ENCODE results near the gene THBD.

THBD gene

GRCh38 chr20:23061734-23062561 is 12.5 kb upstream of the THBD start:
- no peak for DNase-seq (ENCODE audit: low spot score)

DNA sequence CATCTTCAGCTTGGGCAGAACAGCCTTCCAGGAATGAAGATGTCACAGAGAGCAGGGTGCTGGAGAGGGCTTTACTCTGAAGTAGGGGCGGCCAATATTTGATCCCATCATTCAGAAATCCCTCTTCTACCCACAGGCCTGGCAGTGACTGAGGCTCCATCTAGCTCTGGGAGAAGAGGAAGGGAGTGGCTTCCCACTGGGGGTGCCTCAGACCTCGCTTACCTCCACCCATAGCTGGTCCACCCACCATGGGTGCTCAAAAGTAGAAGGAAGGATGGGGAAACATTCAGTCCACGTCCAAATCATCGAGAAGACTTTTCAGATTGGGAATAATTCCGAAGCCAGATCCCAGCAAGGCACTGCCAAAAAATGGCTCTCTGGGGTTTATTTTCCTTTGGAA is 11.8 kb upstream of the THBD start:
- no peak for DNase-seq (ENCODE audit: low spot score)

DNA sequence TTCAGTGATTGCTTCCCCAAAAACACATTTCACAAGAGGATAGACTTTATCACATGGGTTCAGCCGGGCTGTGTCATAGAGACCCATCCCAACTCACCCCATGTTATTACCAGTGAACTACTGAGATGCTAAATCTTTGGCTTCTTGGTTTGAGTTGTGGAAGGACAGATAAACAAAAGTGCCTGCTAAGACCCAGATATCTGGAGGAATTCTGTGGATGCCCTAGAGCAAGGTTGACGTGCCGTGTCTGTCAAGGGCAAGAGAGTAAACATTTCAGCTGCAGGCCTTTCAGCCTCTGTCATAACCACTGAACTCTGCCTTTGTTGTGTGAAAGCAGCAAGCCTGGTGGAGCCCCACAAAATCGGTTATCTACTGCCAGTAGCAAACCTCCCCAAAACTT is 11.2 kb upstream of the THBD start:
- no peak for DNase-seq (ENCODE audit: low spot score)

GRCh38 chr20:23059846-23060245 is 10.4 kb upstream of the THBD start:
- no peak for DNase-seq (ENCODE audit: low spot score)

- DNase-seq (ENCODE audit: low spot score) = no peak
Observed at GRCh38 chr20:23059001-23059400, 9.5 kb upstream of the THBD start.

- DNase-seq (ENCODE audit: low spot score) = no peak
Observed at GRCh38 chr20:23058240-23058639, 8.8 kb upstream of the THBD start.

DNA sequence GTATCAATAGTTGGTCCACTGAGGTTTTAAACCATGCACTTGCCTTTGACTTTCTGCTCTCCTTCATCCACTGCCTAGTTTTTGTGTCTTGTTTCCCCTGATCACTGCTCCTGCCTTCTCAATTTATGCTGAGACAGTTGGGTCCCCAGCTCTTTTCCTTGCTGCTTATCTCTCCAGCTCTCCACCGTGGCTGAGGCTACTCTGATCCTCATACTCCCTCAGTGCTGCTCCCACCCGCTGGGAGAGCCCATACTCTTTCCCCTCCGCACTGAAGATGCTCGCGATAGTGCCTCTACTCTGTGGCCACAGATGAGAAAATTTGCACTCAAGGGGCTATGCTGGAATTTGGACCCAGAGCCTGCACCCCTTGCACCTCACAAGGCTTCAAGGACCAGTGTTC is 3.4 kb upstream of the THBD start:
- no peak for DNase-seq (ENCODE audit: low spot score)

DNA sequence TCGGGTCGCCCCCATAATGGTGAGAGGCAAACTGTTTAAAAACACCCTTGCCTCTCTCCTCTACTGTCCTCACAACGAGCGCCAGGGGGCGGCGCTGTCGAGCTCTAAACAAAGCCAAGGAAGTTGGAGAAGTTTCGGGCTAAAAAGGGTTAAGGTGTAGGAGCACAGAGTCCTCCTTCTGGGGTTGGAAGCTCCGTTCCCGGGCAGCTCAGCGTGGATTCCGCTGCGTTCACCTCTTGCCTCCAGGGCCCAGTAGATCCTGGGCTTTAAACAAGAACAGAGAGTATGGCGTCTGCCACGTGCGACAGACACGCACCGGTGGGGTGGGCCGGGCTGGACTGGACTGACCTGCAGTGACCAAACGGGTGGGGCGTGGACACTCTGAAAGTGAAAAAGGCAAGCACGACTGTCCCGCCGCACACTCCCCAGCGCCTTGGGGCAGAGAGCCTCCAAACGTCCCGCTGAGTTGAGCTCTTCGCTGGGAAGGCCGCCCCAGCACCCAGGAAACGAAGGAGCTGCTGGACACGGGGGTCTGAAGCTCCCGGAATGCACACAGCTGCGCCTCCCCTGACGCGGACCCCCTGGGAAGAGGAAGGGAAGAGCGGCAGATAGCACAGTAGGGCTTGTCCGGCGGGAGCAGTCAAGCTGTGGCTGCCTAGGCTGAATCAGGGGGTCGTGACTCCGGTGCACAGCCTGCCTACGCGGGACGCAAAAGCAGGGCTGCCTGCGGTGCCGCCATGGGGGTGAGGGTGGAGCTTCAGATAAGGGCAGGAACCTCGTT is 1.6 kb upstream of the THBD start:
- peak; percentile 59 for DNase-seq (ENCODE audit: low spot score)

GRCh38 chr20:23050076-23050838 is 785 bp upstream of the THBD start:
- DNase-seq (ENCODE audit: low spot score) = no peak

GRCh38 chr20:23048283-23049200 is 930 bp downstream of the THBD start:
- no peak for DNase-seq (ENCODE audit: low spot score)

DNA sequence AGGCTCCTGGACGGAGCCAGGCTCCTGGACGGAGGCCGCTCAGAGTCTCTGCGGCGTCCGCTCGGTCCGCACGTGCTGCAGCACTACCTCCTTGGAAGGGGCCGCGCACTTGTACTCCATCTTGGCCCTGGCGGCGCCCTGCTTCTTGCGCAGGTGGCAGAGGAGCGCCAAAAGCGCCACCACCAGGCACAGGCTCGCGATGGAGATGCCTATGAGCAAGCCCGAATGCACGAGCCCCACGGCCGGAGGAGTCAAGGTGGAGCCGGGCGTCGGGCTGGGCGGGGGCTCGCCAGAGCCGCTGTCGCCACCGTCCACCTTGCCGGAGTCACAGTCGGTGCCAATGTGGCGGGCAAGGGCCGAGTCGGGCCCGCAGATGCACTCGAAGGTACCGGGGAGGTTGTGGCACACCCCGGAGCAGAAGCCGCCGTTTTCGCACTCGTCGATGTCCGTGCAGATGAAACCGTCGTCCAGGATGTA is 1.7 kb downstream of the THBD start:
- no peak for DNase-seq (ENCODE audit: low spot score)

DNA sequence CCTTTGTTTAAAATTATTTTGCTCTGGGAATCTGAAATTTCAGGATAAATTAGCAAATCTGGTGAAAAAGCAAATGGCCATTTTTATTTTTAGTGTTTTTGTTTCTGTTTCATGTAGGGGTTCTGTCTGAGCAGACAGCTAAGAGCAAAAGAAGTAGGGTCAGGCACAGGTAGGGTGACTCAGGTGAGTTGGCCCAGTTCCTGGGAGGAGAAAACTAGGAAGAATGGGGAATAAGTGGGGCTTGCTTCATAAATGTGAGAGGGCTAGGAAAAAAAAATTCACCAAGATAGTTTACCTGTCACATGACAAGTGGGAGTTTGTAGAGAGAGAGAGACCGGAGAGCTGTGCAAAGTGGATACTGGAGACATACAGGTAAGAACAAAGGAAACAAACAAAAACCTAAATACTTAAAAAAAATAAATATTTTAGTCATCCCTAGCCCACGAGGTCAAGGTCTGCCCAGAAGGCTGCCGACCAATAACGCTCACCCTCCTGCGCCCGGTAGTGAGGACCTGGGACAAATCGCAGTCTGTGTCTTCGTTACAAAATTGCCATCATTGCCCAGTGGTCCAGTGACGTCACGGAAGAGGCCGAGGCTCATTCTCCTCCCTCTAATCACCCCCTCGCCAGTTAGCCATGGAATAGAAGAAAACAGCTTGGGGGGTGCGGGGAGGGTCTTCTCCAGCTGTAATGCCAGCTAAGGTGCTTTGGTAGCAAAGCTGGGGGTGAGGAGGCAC is 2.3 kb downstream of the THBD start:
- no peak for DNase-seq (ENCODE audit: low spot score)

DNA sequence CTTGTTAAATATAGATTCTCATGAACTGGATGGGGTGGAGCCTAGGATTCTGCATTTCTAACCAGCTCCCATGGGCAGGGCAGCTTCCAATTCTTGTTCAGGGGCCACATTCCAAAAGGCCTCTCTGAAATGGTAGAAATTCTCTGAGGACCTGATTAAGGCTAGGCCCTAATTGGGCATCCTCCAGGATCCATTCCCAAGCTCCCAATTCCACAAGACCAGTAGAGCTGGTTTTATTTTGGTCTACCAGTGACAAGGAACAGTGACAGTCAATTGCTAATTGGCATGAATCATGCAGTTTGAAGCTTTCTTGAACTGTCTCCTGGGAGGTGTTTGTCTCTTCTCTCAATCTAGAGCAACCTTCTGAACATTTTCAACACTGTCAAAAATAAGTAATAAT is 3.0 kb downstream of the THBD start:
- DNase-seq (ENCODE audit: low spot score) = no peak

DNA sequence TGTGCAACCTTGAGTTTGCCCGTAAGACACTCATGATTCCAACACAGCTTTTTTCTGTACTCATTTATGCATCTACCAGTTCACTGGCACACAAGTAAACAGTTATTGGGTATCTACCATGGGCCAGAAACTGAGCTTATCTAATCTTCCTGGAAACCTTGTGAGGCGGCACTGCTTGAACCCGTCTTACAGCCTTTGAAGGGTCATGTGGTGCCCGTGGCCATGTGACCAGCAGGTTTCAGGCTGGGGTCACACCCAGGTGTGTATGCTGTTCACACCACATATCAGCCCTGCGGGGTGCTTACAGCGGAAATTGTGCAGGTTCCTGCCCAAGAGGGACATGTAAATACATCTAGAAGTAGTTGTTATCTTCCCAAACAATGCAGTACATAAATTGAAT is 6.1 kb downstream of the THBD start:
- DNase-seq (ENCODE audit: low spot score) = no peak

DNA sequence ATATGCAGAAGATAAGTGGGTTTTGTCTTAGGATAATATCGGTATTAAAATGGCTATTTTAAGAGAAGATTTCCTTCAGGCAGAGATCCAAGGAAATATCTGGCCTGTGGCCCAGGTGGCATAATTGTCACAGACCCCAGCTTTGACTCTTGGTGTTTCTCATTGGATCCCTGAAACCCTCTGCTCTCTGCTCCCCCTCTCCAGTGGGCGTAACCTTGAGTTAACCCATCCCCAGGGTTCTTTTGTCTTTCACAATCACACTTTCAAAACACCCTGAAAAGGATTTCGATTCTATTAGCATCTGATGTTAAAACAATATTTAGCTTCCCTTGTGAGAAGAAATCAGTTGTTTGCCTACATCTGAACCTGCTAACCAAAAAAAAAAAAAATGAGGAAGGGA is 7.2 kb downstream of the THBD start:
- no peak for DNase-seq (ENCODE audit: low spot score)

DNA sequence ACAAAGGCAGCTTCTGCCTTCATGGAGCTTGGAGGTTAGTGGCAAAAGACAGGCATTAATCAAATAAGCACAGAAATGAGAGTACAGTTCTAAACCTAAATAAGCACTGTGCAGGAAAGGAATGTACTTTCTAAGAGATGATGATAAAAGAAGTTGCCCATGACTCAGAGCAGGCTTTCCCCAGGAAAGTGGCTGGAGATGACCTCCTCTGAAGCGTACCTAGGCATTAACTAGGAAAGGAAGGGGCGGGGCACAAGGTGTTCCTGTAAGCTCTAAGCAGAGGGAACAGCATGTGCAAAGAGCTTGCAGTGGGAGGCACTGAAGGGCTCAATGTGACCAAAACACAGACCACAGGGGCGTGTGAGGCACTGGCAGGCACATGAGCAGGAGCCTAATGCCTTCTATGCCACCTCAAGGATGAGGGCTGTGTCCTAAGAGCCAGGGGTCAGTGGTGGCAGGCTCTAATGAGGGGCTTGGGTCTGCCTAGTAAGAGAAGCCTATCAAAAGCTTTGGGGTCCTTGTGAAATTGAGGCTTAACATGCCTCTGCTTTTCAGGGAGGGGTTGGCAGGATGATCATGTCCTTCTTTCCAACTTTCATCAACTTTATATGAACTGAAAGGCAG is 9.5 kb downstream of the THBD start:
- no peak for DNase-seq (ENCODE audit: low spot score)

GRCh38 chr20:23039136-23039875 is 10.2 kb downstream of the THBD start:
- no peak for DNase-seq (ENCODE audit: low spot score)

DNA sequence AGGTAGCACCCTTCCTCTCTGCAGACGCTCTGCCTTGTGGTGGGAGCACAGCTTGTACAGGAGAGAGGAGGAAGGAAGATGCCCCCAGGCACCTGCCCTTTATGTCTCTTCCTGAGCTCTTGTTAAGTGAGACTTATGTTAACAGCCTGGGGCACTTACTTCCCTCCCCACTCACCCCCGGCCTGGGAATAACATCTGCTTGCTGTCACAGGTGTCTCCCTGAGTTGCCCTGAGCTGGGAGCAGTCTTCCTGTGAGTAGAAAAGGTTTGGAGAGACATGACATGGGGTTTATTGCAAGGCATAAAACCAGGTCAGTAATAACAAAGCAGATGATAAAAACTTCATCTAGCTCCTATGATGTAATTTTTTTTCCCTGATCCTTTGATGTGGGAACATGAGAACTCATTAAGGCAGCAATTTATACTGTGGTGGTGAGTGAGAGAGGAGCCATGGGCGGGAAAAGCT is 12.4 kb downstream of the THBD start:
- DNase-seq (ENCODE audit: low spot score) = no peak

DNA sequence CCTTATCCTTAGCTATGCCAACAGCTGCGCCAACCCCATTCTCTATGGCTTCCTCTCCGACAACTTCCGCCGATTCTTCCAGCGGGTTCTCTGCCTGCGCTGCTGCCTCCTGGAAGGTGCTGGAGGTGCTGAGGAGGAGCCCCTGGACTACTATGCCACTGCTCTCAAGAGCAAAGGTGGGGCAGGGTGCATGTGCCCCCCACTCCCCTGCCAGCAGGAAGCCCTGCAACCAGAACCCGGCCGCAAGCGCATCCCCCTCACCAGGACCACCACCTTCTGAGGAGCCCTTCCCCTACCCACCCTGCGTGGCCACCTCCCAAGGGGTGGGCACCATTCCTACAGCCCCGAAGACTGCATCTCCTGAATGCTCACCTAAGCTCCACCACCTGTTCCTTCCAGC is 13.1 kb downstream of the THBD start:
- DNase-seq (ENCODE audit: low spot score) = no peak

Measured in pons (tissue), 1 donor.